HEK293 (cell line): ENCODE data around the gene PUDP.
"Not testable (repeated sequence)": the region's sequence is repeated elsewhere in the genome, so short reads cannot be mapped to it uniquely, and the experiment has no call there.

Source experiments
- CTCF ChIP-seq: fragments of 450-650 bp; formaldehyde crosslinking; IDR thresholded peaks from 2 replicates; pipeline ENCODE4 v1.5.1; 2016; ENCODE audit warnings: missing biosample characterization, missing genetic modification characterization
- ELK4 ChIP-seq: IDR thresholded peaks from 2 replicates; pipeline ENCODE4 v1.6.1; 2011; ENCODE audit warnings: mild to moderate bottlenecking, low read depth, low read length, borderline replicate concordance
- HOXA7 ChIP-seq: sonication (generic); formaldehyde crosslinking; IDR thresholded peaks from 2 replicates; pipeline ENCODE4 v1.8.1; 2022; ENCODE audit warnings: missing genetic modification reagents, borderline replicate concordance
- IKZF3 ChIP-seq: fragments of 450-650 bp; IDR thresholded peaks from 2 replicates; pipeline ENCODE4 v1.5.0; 2018; ENCODE audit warnings: missing biosample characterization, mild to moderate bottlenecking, missing genetic modification characterization, moderate library complexity
- YY1 ChIP-seq: fragments of 450-650 bp; formaldehyde crosslinking; IDR thresholded peaks from 2 replicates; pipeline ENCODE4 v1.5.1; 2018; ENCODE audit warnings: missing biosample characterization, missing genetic modification characterization
- ZNF132 ChIP-seq: fragments of 450-650 bp; formaldehyde crosslinking; IDR thresholded peaks from 2 replicates; pipeline ENCODE4 v1.5.1; 2017; ENCODE audit warnings: missing biosample characterization, missing genetic modification characterization, borderline replicate concordance
- ZNF311 ChIP-seq: fragments of 450-650 bp; formaldehyde crosslinking; IDR thresholded peaks from 2 replicates; pipeline ENCODE4 v1.5.1; 2017; ENCODE audit warnings: missing biosample characterization, missing genetic modification characterization, borderline replicate concordance
- ZNF514 ChIP-seq: fragments of 450-650 bp; formaldehyde crosslinking; IDR thresholded peaks from 2 replicates; pipeline ENCODE4 v1.5.1; 2016; ENCODE audit warnings: missing biosample characterization, missing genetic modification characterization
- ZNF530 ChIP-seq: fragments of 450-650 bp; formaldehyde crosslinking; IDR thresholded peaks from 2 replicates; pipeline ENCODE4 v1.5.1; 2016; ENCODE audit warnings: low read depth, missing biosample characterization, missing genetic modification characterization
- ZNF660 ChIP-seq: fragments of 450-650 bp; IDR thresholded peaks from 2 replicates; pipeline ENCODE4 v1.5.1; 2018; ENCODE audit warnings: missing biosample characterization, mild to moderate bottlenecking, missing genetic modification characterization
- ZXDB ChIP-seq: fragments of 450-650 bp; formaldehyde crosslinking; IDR thresholded peaks from 2 replicates; pipeline ENCODE4 v1.5.1; 2016; ENCODE audit warnings: missing biosample characterization, missing genetic modification characterization
- TF ChIP-seq, protein P1 (sequence below): fragments of 450-650 bp; formaldehyde crosslinking; IDR thresholded peaks from 2 replicates; pipeline ENCODE4 v1.5.1; 2016; ENCODE audit warnings: missing biosample characterization, missing genetic modification characterization

- TF ChIP-seq ZNF311 (tag by site-specific recombination); ZNF660 (tag by site-specific recombination); ELK4; ZNF514 (tag by site-specific recombination); CTCF (tag by site-specific recombination); YY1 (tag by site-specific recombination); HOXA7 (CRISPR knock-in tag); IKZF3; ZXDB (tag by site-specific recombination); ZNF530 (tag by site-specific recombination); ZNF132 (tag by site-specific recombination): not testable (repeated sequence)
- TF ChIP-seq, protein P1, sequence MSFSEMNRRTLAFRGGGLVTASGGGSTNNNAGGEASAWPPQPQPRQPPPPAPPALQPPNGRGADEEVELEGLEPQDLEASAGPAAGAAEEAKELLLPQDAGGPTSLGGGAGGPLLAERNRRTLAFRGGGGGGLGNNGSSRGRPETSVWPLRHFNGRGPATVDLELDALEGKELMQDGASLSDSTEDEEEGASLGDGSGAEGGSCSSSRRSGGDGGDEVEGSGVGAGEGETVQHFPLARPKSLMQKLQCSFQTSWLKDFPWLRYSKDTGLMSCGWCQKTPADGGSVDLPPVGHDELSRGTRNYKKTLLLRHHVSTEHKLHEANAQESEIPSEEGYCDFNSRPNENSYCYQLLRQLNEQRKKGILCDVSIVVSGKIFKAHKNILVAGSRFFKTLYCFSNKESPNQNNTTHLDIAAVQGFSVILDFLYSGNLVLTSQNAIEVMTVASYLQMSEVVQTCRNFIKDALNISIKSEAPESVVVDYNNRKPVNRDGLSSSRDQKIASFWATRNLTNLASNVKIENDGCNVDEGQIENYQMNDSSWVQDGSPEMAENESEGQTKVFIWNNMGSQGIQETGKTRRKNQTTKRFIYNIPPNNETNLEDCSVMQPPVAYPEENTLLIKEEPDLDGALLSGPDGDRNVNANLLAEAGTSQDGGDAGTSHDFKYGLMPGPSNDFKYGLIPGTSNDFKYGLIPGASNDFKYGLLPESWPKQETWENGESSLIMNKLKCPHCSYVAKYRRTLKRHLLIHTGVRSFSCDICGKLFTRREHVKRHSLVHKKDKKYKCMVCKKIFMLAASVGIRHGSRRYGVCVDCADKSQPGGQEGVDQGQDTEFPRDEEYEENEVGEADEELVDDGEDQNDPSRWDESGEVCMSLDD (tag by site-specific recombination): not testable (repeated sequence)
These were observed 52.3 kb downstream of the PUDP start for GRCh38 chrX:7095657-7096056.
